GM18873 (cell line): ENCODE measurements around the gene ACER3.
"Not testable (repeated sequence)": the region's sequence is repeated elsewhere in the genome, so short reads cannot be mapped to it uniquely, and the experiment has no call there.

Experiments used
- ATAC-seq: cut with Tn5 transposase; IDR thresholded peaks from one replicate; pipeline ENCODE4 v1.9.1; 2021; ENCODE audit warnings: mild to moderate bottlenecking, moderate library complexity, moderate number of reproducible peaks; ENCODE audit not compliant: unreplicated experiment, low FRiP score

Gene ACER3

GRCh38 chr11:76978818-76979217 is 118.1 kb downstream of the ACER3 start:
- no peak for ATAC-seq

- ATAC-seq = no peak
Measured at GRCh38 chr11:76980196-76980595, 119.5 kb downstream of the ACER3 start.

GRCh38 chr11:76984743-76985142 is 124.0 kb downstream of the ACER3 start:
- no peak for ATAC-seq

GRCh38 chr11:76987203-76987602 is 126.5 kb downstream of the ACER3 start:
- ATAC-seq = no peak

GRCh38 chr11:76990628-76991027 is 129.9 kb downstream of the ACER3 start:
- ATAC-seq = no peak

GRCh38 chr11:76995081-76995576 is 134.4 kb downstream of the ACER3 start:
- ATAC-seq = no peak

- no peak for ATAC-seq
Measured at GRCh38 chr11:76997512-76997911, 136.8 kb downstream of the ACER3 start.

GRCh38 chr11:76999597-76999996 is 138.9 kb downstream of the ACER3 start:
- no peak for ATAC-seq

GRCh38 chr11:77001613-77002012 is 140.9 kb downstream of the ACER3 start:
- no peak for ATAC-seq

- ATAC-seq = no peak
Measured at GRCh38 chr11:77002776-77003175, 142.1 kb downstream of the ACER3 start.

GRCh38 chr11:77003963-77004362 is 143.2 kb downstream of the ACER3 start:
- ATAC-seq = no peak

- ATAC-seq = no peak
Measured at GRCh38 chr11:77009533-77010160, 148.9 kb downstream of the ACER3 start.

- no peak for ATAC-seq
Measured at GRCh38 chr11:77014669-77015068, 154.0 kb downstream of the ACER3 start.

- ATAC-seq = not testable (repeated sequence)
Measured at GRCh38 chr11:77018396-77018924, 157.7 kb downstream of the ACER3 start.

- no peak for ATAC-seq
Measured at GRCh38 chr11:77019976-77020595, 159.4 kb downstream of the ACER3 start.

GRCh38 chr11:77020734-77021133 is 160.0 kb downstream of the ACER3 start:
- ATAC-seq = no peak

GRCh38 chr11:77024745-77025144 is 164.0 kb downstream of the ACER3 start:
- no peak for ATAC-seq

- no peak for ATAC-seq
Measured at GRCh38 chr11:77026221-77026620, 165.5 kb downstream of the ACER3 start.

- no peak for ATAC-seq
Measured at GRCh38 chr11:77026743-77027142, 166.0 kb downstream of the ACER3 start.

- ATAC-seq = no peak
Measured at GRCh38 chr11:77027275-77027674, 166.6 kb downstream of the ACER3 start.

GRCh38 chr11:77029829-77030228 is 169.1 kb downstream of the ACER3 start:
- ATAC-seq = no peak

GRCh38 chr11:77030834-77031414 is 170.2 kb downstream of the ACER3 start:
- no peak for ATAC-seq
